ENCODE data around the gene PFKFB4.

PFKFB4 gene

DNA sequence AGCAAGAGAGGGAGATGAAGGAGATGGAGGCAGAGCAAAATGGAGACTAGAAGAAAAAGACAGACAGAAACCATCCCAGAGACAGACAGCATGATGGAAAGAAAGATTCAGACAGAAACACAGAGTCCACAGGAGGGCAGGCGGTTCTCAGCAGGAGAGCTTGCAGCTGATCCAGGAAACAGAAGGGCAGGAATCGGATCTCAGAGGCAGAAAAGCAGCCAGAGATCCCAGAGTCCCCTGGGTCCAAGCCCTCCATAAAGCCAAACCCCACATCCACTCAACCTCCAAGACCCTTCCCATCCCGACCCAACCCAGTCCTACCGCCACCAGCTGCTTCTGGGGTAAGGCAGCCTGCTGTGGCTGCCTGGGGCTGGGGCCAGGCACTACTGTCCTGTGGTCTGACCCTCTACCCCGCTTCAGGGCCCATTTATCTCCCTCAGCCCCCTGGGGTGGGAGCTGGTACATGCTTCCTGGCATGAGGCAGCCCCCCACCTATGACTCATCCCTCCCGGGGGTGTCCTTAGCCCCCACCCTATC, 6.8 kb upstream of the PFKFB4 start, which contains the start of gene UCN2:
Gene UCN2, minus strand, starts transcription at position 400 of the 537 bp plus-strand sequence. CDS start 657 bp downstream, outside the sequence.
- no peak within 1 kb of the TSS for H3K4me3 ChIP-seq (replicated peaks in 1 of 2; ENCODE audit: low read depth in 2 of 2, low read length in 2 of 2)
- DNase-seq (ENCODE audit: low read depth in 2 of 2), result peak; percentile 49 to 62
- no peak for TF ChIP-seq CTCF (IDR thresholded peaks at IDR 0.05; ENCODE audit: low read depth, low read length)

- no peak for DNase-seq (ENCODE audit: low read depth in 2 of 2)
- no peak for TF ChIP-seq CTCF (IDR thresholded peaks at IDR 0.05; ENCODE audit: low read depth, low read length)
- H3K4me3 ChIP-seq (replicated peaks in 1 of 2; ENCODE audit: low read depth in 2 of 2, low read length in 2 of 2), result no peak overlapping the region
Measured at GRCh38 chr3:48562367-48563095, 5.9 kb upstream of the PFKFB4 start.

DNA sequence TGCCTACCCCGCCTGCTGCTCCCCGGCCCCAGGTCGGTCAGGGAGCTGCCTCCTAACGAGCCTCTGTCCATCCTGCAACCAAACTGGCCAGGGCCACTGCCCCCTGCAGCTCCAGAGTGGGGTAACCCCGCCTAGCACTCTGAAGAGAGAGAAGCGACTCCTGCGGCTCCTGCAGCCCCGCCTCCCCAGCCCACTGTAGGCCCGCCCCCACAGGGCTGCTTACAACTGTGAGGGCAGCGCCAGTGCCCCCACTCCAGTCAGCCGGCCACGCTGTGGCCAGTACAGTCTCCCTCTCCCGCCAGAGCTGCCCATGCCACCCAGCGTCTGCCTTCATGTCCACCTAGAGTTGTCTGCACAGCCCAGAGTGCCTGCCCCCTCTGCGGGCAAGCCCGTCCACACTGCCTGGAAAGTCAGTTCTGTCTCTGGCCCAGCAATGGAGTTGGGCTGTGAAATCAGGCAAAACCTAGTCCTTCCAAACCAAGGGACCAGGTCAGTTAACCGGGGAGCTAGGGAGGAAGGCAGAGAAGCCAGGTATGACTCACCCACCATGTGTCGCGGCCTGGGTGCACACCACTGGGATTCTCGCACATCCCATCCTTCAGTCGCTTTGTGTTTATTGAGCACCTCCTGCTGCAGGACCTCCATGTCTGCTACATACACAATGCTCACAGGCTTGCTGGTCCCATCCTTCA, 4.6 kb upstream of the PFKFB4 start:
- DNase-seq (ENCODE audit: low read depth in 2 of 2), result peak; percentile 52 to 66
- TF ChIP-seq CTCF (IDR thresholded peaks at IDR 0.05; ENCODE audit: low read depth, low read length), result peak; percentile 42
- H3K4me3 ChIP-seq (replicated peaks in 1 of 2; ENCODE audit: low read depth in 2 of 2, low read length in 2 of 2), result peak overlapping the region; percentile 3 to 18

GRCh38 chr3:48560648-48561018, 4.0 kb upstream of the PFKFB4 start:
- TF ChIP-seq CTCF (IDR thresholded peaks at IDR 0.05; ENCODE audit: low read depth, low read length), result no peak
- peak overlapping the region; percentile 3 to 18 for H3K4me3 ChIP-seq (replicated peaks in 1 of 2; ENCODE audit: low read depth in 2 of 2, low read length in 2 of 2)
- no peak for DNase-seq (ENCODE audit: low read depth in 2 of 2)

GRCh38 chr3:48558493-48559134, 2.0 kb upstream of the PFKFB4 start:
- H3K4me3 ChIP-seq (replicated peaks in 1 of 2; ENCODE audit: low read depth in 2 of 2, low read length in 2 of 2), result no peak overlapping the region
- no peak for DNase-seq (ENCODE audit: low read depth in 2 of 2)
- no peak for TF ChIP-seq CTCF (IDR thresholded peaks at IDR 0.05; ENCODE audit: low read depth, low read length)

DNA sequence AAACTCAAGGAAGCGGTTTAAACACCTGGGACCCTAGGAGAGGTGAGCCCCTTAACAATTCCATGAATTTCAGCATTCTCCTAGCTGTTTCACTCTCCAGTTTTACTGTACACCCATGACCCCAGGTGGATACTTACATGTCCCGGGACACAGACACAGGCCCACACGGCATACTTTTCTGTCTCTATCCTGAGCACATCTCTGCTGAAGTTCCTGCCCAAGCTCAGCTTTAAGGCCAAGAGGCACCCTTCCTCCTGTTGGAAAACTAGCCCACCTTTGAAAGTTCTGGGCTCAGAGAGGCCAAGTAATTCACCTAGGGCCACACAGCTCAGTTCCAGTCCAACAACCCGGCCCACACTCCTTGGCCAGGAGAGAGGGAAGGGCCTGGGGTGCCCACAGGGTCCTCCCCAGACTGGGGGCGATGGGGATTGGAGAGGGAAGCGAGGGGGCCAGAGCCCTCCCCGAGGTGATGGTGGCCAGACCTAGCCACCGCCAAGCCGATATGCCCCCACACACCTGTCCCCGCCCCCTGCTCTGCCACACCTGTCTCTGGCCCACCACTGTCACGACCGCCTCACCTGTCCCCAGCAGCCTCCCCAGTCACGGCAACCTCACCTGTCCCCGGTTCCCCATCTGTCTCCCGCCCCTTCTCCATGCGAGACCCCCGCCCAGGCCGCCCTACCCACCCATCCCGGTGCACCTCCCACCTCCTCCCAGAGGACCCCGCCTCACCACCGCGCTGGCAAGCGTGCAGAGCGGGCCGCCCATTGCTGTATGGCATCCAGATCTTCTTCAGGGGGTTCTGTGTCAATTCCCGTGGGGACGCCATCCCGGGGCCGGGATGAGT, 431 bp downstream of the PFKFB4 start:
- peak overlapping the region; percentile 75 to 81 for H3K4me3 ChIP-seq (replicated peaks in 1 of 2; ENCODE audit: low read depth in 2 of 2, low read length in 2 of 2)
- no peak for TF ChIP-seq CTCF (IDR thresholded peaks at IDR 0.05; ENCODE audit: low read depth, low read length)
- no peak for DNase-seq (ENCODE audit: low read depth in 2 of 2)
